Measurements from ENCODE around the gene CDH8. TPM values are rescaled to one million over a fixed set of nuclear protein-coding genes. Genes with fewer than 3 reads are reported as not detected.

The CDH8 gene
- total RNA-seq, 4 donors from 2014 or later, result 1.5 TPM; not detected in 3

- WGBS, 2 donors (ENCODE audit: low coverage in 1 of 2), result 67 to 78% methylated on average over 3 of the region's 3 CpGs
- intact Hi-C loops (cut with DNase I; ENCODE audit: low total_unique reads), result no loop called here
Measured at GRCh38 chr16:61671161-61671560, 365.1 kb downstream of the CDH8 start.

GRCh38 chr16:61665512-61665911 lies 370.7 kb downstream of the CDH8 start:
- in situ Hi-C loops (cut with MboI; ENCODE audit: low pct_ligation_motif_present in 1 of 4, low pct_unique_long_range_greater_than_20kb in 1 of 4, low sequenced_read_pairs in 3 of 4), result no loop called here
- Histone ChIP-seq H3K9me3 (no peaks in the 10 kb centered on the region), H3K27ac (no peak overlapping the region), H3K4me3 (no peak overlapping the region), H3K36me3 (no peaks in the 10 kb centered on the region), H3K27me3 (no peaks in the 10 kb centered on the region), H3K4me1 (no peaks in the 10 kb centered on the region)
- 67 to 90% methylated on average over 1 of the region's 1 CpG for WGBS, 2 donors (ENCODE audit: low coverage in 1 of 2)
- no peak for DNase-seq
- intact Hi-C loops (cut with DNase I; ENCODE audit: low total_unique reads), result no loop called here
- TF ChIP-seq POLR2A (IDR thresholded peaks at IDR 0.05) (no peak), POLR2AphosphoS5 (IDR thresholded peaks at IDR 0.05) (no peak), CTCF (IDR thresholded peaks at IDR 0.05) (no peak), EP300 (IDR thresholded peaks at IDR 0.05; ENCODE audit: low read depth) (no peak)

More at GRCh38 chr16:61671161-61671560, 365.1 kb downstream of the CDH8 start:
- Histone ChIP-seq H3K9me3 (no peaks in the 10 kb centered on the region), H3K36me3 (no peaks in the 10 kb centered on the region), H3K4me3 (no peak overlapping the region), H3K27me3 (no peaks in the 10 kb centered on the region), H3K27ac (no peak overlapping the region), H3K4me1 (no peaks in the 10 kb centered on the region)
- in situ Hi-C loops (cut with MboI; ENCODE audit: low pct_ligation_motif_present in 1 of 4, low pct_unique_long_range_greater_than_20kb in 1 of 4, low sequenced_read_pairs in 3 of 4), result no loop called here
- no peak for DNase-seq
- TF ChIP-seq POLR2A (IDR thresholded peaks at IDR 0.05), result no peak
- TF ChIP-seq CTCF (IDR thresholded peaks at IDR 0.05), result no peak
- TF ChIP-seq EP300 (IDR thresholded peaks at IDR 0.05; ENCODE audit: low read depth), result no peak
- TF ChIP-seq POLR2AphosphoS5 (IDR thresholded peaks at IDR 0.05), result no peak

GRCh38 chr16:61659936-61660335 lies 376.3 kb downstream of the CDH8 start:
- Histone ChIP-seq H3K4me1 (no peaks in the 10 kb centered on the region), H3K36me3 (no peaks in the 10 kb centered on the region), H3K9me3 (no peaks in the 10 kb centered on the region), H3K4me3 (no peak overlapping the region), H3K27ac (no peak overlapping the region), H3K27me3 (no peaks in the 10 kb centered on the region)
- intact Hi-C loops (cut with DNase I; ENCODE audit: low total_unique reads) (no loop called here), in situ Hi-C loops (cut with MboI; ENCODE audit: low pct_ligation_motif_present in 1 of 4, low pct_unique_long_range_greater_than_20kb in 1 of 4, low sequenced_read_pairs in 3 of 4) (no loop called here)
- no peak for TF ChIP-seq CTCF (IDR thresholded peaks at IDR 0.05)
- TF ChIP-seq POLR2A (IDR thresholded peaks at IDR 0.05), result no peak
- no peak for TF ChIP-seq POLR2AphosphoS5 (IDR thresholded peaks at IDR 0.05)
- no peak for TF ChIP-seq EP300 (IDR thresholded peaks at IDR 0.05; ENCODE audit: low read depth)
- no peak for DNase-seq

GRCh38 chr16:61654962-61655361 lies 381.3 kb downstream of the CDH8 start:
- Histone ChIP-seq H3K4me3 (no peak overlapping the region), H3K27me3 (no peaks in the 10 kb centered on the region), H3K36me3 (no peaks in the 10 kb centered on the region), H3K9me3 (no peaks in the 10 kb centered on the region), H3K4me1 (no peaks in the 10 kb centered on the region), H3K27ac (no peak overlapping the region)
- no peak for DNase-seq
- TF ChIP-seq POLR2A (IDR thresholded peaks at IDR 0.05) (no peak), CTCF (IDR thresholded peaks at IDR 0.05) (no peak), EP300 (IDR thresholded peaks at IDR 0.05; ENCODE audit: low read depth) (no peak), POLR2AphosphoS5 (IDR thresholded peaks at IDR 0.05) (no peak)
- intact Hi-C loops (cut with DNase I; ENCODE audit: low total_unique reads) (no loop called here), in situ Hi-C loops (cut with MboI; ENCODE audit: low pct_ligation_motif_present in 1 of 4, low pct_unique_long_range_greater_than_20kb in 1 of 4, low sequenced_read_pairs in 3 of 4) (no loop called here)
- WGBS, 2 donors (ENCODE audit: low coverage in 1 of 2), result 85 to 94% methylated on average over 4 of the region's 4 CpGs
